WTC11 (cell line): ENCODE data around the gene OR51T1. TPM values are rescaled to one million over a fixed set of nuclear protein-coding genes. Genes with fewer than 3 reads are reported as not detected.

Experiments used
- ATAC-seq: fragments of 200-7000 bp; cut with Tn5 transposase; 2 replicates; pipeline ENCODE4 v1.10.0; 2021; ENCODE audit warnings: mild to moderate bottlenecking, moderate library complexity
- CTCF ChIA-PET: fragments of 300-600 bp; sonication (Branson Sonifier 250); formaldehyde crosslinking; loops from one replicate; lab custom pipeline; 2021; ENCODE audit warnings: antibody characterized with exemption; lab: Charles Lee
- POLR2A ChIA-PET: fragments of 350-600 bp; sonication (Branson Sonifier 250); formaldehyde crosslinking; loops from one replicate; lab custom pipeline; 2021; ENCODE audit warnings: antibody characterized with exemption; lab: Charles Lee
- DNase-seq: peaks from one replicate; pipeline ENCODE4 v3.0.0; 2021; ENCODE audit warnings: low spot score
- H3K27ac Mint-ChIP-seq: 2 replicates; pipeline ENCODE4 v1.8.0; 2021; ENCODE audit warnings: mixed read lengths
- H3K27me3 Mint-ChIP-seq: 2 replicates; pipeline ENCODE4 v1.8.0; 2021; ENCODE audit warnings: low read depth, mild to moderate bottlenecking, moderate library complexity, mixed read lengths
- H3K36me3 Mint-ChIP-seq: 2 replicates; pipeline ENCODE4 v1.8.0; 2021; ENCODE audit warnings: mixed read lengths
- H3K4me1 Mint-ChIP-seq: 2 replicates; pipeline ENCODE4 v1.8.0; 2022; ENCODE audit warnings: mixed read lengths
- H3K4me3 Mint-ChIP-seq: 2 replicates; pipeline ENCODE4 v1.8.0; 2021; ENCODE audit warnings: mild to moderate bottlenecking, moderate library complexity, mixed read lengths
- H3K9me3 Mint-ChIP-seq: 2 replicates; pipeline ENCODE4 v1.8.0; 2021; ENCODE audit warnings: mixed read lengths
- CREB1 ChIP-seq: sonication (generic); formaldehyde crosslinking; IDR thresholded peaks from 2 replicates; pipeline ENCODE4 v1.8.0; 2023; ENCODE audit warnings: mild to moderate bottlenecking, missing genetic modification reagents
- GRHL2 ChIP-seq: fragments of 250-450 bp; sonication (Bioruptor Pico); IDR thresholded peaks from 2 replicates; pipeline ENCODE4 v1.8.0; 2022; ENCODE audit warnings: mild to moderate bottlenecking, moderate library complexity; ENCODE audit not compliant: insufficient replicate concordance, severe bottlenecking
- IRF2 ChIP-seq: sonication (generic); formaldehyde crosslinking; IDR thresholded peaks from 2 replicates; pipeline ENCODE4 v1.8.0; 2022; ENCODE audit warnings: low read depth, missing genetic modification reagents, borderline replicate concordance
- JAZF1 ChIP-seq: fragments of 250-450 bp; sonication (Bioruptor Pico); IDR thresholded peaks from 2 replicates; pipeline ENCODE4 v1.9.0; 2021; ENCODE audit warnings: moderate library complexity, mild to moderate bottlenecking, inconsistent platforms
- NFATC4 ChIP-seq: fragments of 250-450 bp; sonication (Bioruptor Pico); IDR thresholded peaks from 2 replicates; pipeline ENCODE4 v1.9.0; 2021; ENCODE audit warnings: mild to moderate bottlenecking
- NFYB ChIP-seq: sonication (generic); formaldehyde crosslinking; conservative IDR thresholded peaks from 2 replicates; pipeline ENCODE4 v1.8.0; 2022; ENCODE audit warnings: low read depth, missing genetic modification reagents
- SMAD3 ChIP-seq: sonication (generic); formaldehyde crosslinking; IDR thresholded peaks from 2 replicates; pipeline ENCODE4 v1.8.0; 2022; ENCODE audit warnings: missing genetic modification reagents, mild to moderate bottlenecking, borderline replicate concordance
- TEAD1 ChIP-seq: sonication (generic); formaldehyde crosslinking; IDR thresholded peaks from 2 replicates; pipeline ENCODE4 v1.8.0; 2022; ENCODE audit warnings: mild to moderate bottlenecking, missing genetic modification reagents
- ZNF121 ChIP-seq: sonication (generic); formaldehyde crosslinking; IDR thresholded peaks from 2 replicates; pipeline ENCODE4 v1.8.0; 2023; ENCODE audit warnings: missing genetic modification reagents
- total RNA-seq: library from RNA; stranded (reverse); gene quantifications from 3 replicates; pipeline ENCODE4 v1.2.3, GENCODE V29; 2021
- TF ChIP-seq, protein P1 (sequence below): sonication (generic); formaldehyde crosslinking; IDR thresholded peaks from 2 replicates; pipeline ENCODE4 v1.8.1; 2023; ENCODE audit warnings: mild to moderate bottlenecking, missing genetic modification reagents, moderate library complexity
- TF ChIP-seq, protein P2 (sequence below): fragments of 200-600 bp; IDR thresholded peaks from 2 replicates; pipeline ENCODE4 v1.8.0; 2022; ENCODE audit warnings: antibody characterized with exemption
- TF ChIP-seq, protein P3 (sequence below): sonication (generic); formaldehyde crosslinking; IDR thresholded peaks from 2 replicates; pipeline ENCODE4 v1.8.1; 2023; ENCODE audit warnings: mild to moderate bottlenecking, missing genetic modification reagents
- TF ChIP-seq, protein P4 (sequence below): sonication (generic); formaldehyde crosslinking; conservative IDR thresholded peaks from 2 replicates; pipeline ENCODE4 v1.8.1; 2022; ENCODE audit warnings: mild to moderate bottlenecking, missing genetic modification reagents
- TF ChIP-seq, protein P5 (sequence below): sonication (generic); formaldehyde crosslinking; IDR thresholded peaks from 2 replicates; pipeline ENCODE4 v1.8.0; 2023; ENCODE audit warnings: missing genetic modification reagents
- TF ChIP-seq, protein P6 (sequence below): sonication (generic); formaldehyde crosslinking; IDR thresholded peaks from 2 replicates; pipeline ENCODE4 v1.8.1; 2022; ENCODE audit warnings: mild to moderate bottlenecking, moderate library complexity, missing genetic modification reagents
- TF ChIP-seq, protein P7 (sequence below): sonication (generic); formaldehyde crosslinking; IDR thresholded peaks from 2 replicates; pipeline ENCODE4 v1.8.1; 2022; ENCODE audit warnings: mild to moderate bottlenecking, missing genetic modification reagents, moderate library complexity, borderline replicate concordance
- TF ChIP-seq, protein P8 (sequence below): sonication (generic); formaldehyde crosslinking; IDR thresholded peaks from 2 replicates; pipeline ENCODE4 v1.8.0; 2022; ENCODE audit warnings: missing genetic modification reagents
- TF ChIP-seq, protein P9 (sequence below): fragments of 250-450 bp; sonication (Bioruptor Pico); IDR thresholded peaks from 2 replicates; pipeline ENCODE4 v1.9.0; 2021; ENCODE audit warnings: mild to moderate bottlenecking
- TF ChIP-seq, protein P10 (sequence below): sonication (generic); formaldehyde crosslinking; IDR thresholded peaks from 2 replicates; pipeline ENCODE4 v1.8.1; 2022; ENCODE audit warnings: low read depth, mild to moderate bottlenecking, moderate library complexity, missing genetic modification reagents, borderline replicate concordance

The OR51T1 gene
- total RNA-seq, 1 experiment from 2014 or later, result not detected

DNA sequence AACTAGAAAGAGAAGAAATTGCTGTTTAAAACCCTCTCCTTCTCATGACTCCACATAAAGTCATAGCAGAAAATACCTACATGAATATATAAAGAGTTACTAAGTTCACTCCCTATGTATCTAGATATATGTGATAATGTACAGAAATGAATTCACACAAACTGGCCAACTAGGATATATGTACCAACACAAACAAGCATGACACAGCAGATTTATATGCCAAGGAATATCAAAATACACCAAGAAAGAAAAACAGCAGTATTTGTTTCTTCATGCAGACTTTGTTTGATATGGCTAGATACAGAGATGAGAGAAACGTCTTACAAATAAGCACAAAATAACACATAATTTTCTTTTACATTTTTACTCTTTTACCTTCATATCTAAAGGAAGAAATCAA, 40.6 kb downstream of the OR51T1 start:
- no peak overlapping the region for H3K4me3 Mint-ChIP-seq
- POLR2A ChIA-PET, result no interaction called here

DNA sequence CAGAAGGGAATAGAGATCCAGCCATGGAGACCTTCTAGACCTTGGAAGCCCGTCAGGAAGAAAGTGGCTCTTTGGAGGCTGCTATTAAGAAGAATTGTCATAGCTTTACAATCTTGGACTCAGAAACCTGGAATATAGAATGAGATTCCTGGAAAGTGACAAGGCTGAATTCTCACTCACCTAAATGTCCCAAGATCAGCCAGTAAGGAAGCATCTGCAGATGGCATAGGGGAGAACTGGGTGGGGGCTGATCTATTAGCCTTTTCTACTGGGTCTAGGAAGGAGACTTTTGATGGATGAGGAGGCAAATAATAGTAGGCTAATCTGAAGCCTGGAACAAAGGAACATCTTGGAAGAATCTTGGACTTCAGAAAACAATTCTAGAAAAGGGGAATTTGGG, 42.5 kb downstream of the OR51T1 start, which contains the start of gene OR51G1:
OR51G1 (minus strand) TSS at position 101 of the 400 bp plus-strand sequence; CDS start at position 101, 0 bp downstream.
- ChIA-PET POLR2A (no interaction called here), CTCF (no interaction called here)
- Mint-ChIP-seq H3K27ac (no peak within 1 kb of the TSS), H3K27me3 (no peaks in the 10 kb centered on the region; the same call in 1 of the 2 replicates), H3K4me3 (no peak within 1 kb of the TSS), H3K4me1 (no peaks in the 10 kb centered on the region), H3K9me3 (no peaks in the 10 kb centered on the region), H3K36me3 (no peaks in the 10 kb centered on the region)
- no peak for DNase-seq
- ATAC-seq, result no peak
- TF ChIP-seq, protein P1, sequence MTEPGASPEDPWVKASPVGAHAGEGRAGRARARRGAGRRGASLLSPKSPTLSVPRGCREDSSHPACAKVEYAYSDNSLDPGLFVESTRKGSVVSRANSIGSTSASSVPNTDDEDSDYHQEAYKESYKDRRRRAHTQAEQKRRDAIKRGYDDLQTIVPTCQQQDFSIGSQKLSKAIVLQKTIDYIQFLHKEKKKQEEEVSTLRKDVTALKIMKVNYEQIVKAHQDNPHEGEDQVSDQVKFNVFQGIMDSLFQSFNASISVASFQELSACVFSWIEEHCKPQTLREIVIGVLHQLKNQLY (CRISPR knock-in tag), result no peak
- TF ChIP-seq, protein P2, sequence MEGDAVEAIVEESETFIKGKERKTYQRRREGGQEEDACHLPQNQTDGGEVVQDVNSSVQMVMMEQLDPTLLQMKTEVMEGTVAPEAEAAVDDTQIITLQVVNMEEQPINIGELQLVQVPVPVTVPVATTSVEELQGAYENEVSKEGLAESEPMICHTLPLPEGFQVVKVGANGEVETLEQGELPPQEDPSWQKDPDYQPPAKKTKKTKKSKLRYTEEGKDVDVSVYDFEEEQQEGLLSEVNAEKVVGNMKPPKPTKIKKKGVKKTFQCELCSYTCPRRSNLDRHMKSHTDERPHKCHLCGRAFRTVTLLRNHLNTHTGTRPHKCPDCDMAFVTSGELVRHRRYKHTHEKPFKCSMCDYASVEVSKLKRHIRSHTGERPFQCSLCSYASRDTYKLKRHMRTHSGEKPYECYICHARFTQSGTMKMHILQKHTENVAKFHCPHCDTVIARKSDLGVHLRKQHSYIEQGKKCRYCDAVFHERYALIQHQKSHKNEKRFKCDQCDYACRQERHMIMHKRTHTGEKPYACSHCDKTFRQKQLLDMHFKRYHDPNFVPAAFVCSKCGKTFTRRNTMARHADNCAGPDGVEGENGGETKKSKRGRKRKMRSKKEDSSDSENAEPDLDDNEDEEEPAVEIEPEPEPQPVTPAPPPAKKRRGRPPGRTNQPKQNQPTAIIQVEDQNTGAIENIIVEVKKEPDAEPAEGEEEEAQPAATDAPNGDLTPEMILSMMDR, result no peak
- TF ChIP-seq IRF2 (CRISPR knock-in tag), result no peak
- TF ChIP-seq, protein P3, sequence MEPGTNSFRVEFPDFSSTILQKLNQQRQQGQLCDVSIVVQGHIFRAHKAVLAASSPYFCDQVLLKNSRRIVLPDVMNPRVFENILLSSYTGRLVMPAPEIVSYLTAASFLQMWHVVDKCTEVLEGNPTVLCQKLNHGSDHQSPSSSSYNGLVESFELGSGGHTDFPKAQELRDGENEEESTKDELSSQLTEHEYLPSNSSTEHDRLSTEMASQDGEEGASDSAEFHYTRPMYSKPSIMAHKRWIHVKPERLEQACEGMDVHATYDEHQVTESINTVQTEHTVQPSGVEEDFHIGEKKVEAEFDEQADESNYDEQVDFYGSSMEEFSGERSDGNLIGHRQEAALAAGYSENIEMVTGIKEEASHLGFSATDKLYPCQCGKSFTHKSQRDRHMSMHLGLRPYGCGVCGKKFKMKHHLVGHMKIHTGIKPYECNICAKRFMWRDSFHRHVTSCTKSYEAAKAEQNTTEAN (CRISPR knock-in tag), result no peak
- TF ChIP-seq, protein P4, sequence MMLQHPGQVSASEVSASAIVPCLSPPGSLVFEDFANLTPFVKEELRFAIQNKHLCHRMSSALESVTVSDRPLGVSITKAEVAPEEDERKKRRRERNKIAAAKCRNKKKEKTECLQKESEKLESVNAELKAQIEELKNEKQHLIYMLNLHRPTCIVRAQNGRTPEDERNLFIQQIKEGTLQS, result no peak
- no peak for TF ChIP-seq SMAD3 (CRISPR knock-in tag)
- TF ChIP-seq, protein P5, sequence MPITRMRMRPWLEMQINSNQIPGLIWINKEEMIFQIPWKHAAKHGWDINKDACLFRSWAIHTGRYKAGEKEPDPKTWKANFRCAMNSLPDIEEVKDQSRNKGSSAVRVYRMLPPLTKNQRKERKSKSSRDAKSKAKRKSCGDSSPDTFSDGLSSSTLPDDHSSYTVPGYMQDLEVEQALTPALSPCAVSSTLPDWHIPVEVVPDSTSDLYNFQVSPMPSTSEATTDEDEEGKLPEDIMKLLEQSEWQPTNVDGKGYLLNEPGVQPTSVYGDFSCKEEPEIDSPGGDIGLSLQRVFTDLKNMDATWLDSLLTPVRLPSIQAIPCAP (CRISPR knock-in tag), result no peak

More for the DNA sequence above, 40.6 kb downstream of the OR51T1 start:
- H3K27me3 Mint-ChIP-seq, result no peaks in the 10 kb centered on the region; the same call in 1 of the 2 replicates
- no peaks in the 10 kb centered on the region for H3K4me1 Mint-ChIP-seq
- TF ChIP-seq, protein P6, sequence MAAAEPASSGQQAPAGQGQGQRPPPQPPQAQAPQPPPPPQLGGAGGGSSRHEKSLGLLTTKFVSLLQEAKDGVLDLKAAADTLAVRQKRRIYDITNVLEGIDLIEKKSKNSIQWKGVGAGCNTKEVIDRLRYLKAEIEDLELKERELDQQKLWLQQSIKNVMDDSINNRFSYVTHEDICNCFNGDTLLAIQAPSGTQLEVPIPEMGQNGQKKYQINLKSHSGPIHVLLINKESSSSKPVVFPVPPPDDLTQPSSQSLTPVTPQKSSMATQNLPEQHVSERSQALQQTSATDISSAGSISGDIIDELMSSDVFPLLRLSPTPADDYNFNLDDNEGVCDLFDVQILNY, result no peak
- TF ChIP-seq ZNF121 (no peak), TEAD1 (CRISPR knock-in tag) (no peak), GRHL2 (CRISPR knock-in tag) (no peak), NFATC4 (CRISPR knock-in tag) (no peak), CREB1 (CRISPR knock-in tag) (no peak), NFYB (CRISPR knock-in tag) (no peak), JAZF1 (CRISPR knock-in tag) (no peak)
- TF ChIP-seq, protein P7, sequence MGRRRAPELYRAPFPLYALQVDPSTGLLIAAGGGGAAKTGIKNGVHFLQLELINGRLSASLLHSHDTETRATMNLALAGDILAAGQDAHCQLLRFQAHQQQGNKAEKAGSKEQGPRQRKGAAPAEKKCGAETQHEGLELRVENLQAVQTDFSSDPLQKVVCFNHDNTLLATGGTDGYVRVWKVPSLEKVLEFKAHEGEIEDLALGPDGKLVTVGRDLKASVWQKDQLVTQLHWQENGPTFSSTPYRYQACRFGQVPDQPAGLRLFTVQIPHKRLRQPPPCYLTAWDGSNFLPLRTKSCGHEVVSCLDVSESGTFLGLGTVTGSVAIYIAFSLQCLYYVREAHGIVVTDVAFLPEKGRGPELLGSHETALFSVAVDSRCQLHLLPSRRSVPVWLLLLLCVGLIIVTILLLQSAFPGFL, result no peak
- TF ChIP-seq, protein P8, sequence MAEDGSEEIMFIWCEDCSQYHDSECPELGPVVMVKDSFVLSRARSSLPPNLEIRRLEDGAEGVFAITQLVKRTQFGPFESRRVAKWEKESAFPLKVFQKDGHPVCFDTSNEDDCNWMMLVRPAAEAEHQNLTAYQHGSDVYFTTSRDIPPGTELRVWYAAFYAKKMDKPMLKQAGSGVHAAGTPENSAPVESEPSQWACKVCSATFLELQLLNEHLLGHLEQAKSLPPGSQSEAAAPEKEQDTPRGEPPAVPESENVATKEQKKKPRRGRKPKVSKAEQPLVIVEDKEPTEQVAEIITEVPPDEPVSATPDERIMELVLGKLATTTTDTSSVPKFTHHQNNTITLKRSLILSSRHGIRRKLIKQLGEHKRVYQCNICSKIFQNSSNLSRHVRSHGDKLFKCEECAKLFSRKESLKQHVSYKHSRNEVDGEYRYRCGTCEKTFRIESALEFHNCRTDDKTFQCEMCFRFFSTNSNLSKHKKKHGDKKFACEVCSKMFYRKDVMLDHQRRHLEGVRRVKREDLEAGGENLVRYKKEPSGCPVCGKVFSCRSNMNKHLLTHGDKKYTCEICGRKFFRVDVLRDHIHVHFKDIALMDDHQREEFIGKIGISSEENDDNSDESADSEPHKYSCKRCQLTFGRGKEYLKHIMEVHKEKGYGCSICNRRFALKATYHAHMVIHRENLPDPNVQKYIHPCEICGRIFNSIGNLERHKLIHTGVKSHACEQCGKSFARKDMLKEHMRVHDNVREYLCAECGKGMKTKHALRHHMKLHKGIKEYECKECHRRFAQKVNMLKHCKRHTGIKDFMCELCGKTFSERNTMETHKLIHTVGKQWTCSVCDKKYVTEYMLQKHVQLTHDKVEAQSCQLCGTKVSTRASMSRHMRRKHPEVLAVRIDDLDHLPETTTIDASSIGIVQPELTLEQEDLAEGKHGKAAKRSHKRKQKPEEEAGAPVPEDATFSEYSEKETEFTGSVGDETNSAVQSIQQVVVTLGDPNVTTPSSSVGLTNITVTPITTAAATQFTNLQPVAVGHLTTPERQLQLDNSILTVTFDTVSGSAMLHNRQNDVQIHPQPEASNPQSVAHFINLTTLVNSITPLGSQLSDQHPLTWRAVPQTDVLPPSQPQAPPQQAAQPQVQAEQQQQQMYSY (CRISPR knock-in tag), result no peak
- TF ChIP-seq, protein P9, sequence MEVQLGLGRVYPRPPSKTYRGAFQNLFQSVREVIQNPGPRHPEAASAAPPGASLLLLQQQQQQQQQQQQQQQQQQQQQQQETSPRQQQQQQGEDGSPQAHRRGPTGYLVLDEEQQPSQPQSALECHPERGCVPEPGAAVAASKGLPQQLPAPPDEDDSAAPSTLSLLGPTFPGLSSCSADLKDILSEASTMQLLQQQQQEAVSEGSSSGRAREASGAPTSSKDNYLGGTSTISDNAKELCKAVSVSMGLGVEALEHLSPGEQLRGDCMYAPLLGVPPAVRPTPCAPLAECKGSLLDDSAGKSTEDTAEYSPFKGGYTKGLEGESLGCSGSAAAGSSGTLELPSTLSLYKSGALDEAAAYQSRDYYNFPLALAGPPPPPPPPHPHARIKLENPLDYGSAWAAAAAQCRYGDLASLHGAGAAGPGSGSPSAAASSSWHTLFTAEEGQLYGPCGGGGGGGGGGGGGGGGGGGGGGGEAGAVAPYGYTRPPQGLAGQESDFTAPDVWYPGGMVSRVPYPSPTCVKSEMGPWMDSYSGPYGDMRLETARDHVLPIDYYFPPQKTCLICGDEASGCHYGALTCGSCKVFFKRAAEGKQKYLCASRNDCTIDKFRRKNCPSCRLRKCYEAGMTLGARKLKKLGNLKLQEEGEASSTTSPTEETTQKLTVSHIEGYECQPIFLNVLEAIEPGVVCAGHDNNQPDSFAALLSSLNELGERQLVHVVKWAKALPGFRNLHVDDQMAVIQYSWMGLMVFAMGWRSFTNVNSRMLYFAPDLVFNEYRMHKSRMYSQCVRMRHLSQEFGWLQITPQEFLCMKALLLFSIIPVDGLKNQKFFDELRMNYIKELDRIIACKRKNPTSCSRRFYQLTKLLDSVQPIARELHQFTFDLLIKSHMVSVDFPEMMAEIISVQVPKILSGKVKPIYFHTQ, result no peak
- TF ChIP-seq, protein P10, sequence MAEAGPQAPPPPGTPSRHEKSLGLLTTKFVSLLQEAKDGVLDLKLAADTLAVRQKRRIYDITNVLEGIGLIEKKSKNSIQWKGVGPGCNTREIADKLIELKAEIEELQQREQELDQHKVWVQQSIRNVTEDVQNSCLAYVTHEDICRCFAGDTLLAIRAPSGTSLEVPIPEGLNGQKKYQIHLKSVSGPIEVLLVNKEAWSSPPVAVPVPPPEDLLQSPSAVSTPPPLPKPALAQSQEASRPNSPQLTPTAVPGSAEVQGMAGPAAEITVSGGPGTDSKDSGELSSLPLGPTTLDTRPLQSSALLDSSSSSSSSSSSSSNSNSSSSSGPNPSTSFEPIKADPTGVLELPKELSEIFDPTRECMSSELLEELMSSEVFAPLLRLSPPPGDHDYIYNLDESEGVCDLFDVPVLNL (CRISPR knock-in tag), result no peak
- no peak for ATAC-seq
- no peaks in the 10 kb centered on the region for H3K9me3 Mint-ChIP-seq
- H3K36me3 Mint-ChIP-seq, result no peaks in the 10 kb centered on the region
- no peak overlapping the region for H3K27ac Mint-ChIP-seq
- no peak for DNase-seq
- CTCF ChIA-PET, result no interaction called here
